Measurements from ENCODE around the gene PROCA1. TPM values are rescaled to one million over a fixed set of nuclear protein-coding genes. Genes with fewer than 3 reads are reported as not detected.

The PROCA1 gene
- total RNA-seq, 1 experiment from 2014 or later = 4.9 TPM

DNA sequence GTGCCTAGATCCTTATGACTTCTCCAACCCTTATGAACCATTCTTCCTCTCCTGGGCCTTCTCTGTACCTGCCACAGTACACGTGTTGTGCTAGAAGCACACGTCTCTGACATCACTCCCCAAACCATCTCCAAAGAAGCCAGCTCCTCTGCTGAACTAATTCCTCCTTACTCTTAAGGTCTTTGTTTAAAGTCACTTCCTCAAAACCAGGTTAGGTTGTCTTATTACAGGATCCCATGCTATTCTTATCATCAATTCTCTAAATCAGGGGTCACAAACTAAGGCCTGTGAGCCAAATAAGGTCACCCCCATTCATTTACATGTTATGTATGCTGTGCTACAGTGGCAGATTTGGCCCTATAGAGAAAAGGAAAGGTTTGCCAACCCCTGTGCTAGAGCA is 45.7 kb downstream of the PROCA1 start:
- no peak overlapping the region for H3K27ac ChIP-seq (ENCODE audit: low read length)
- in situ Hi-C loops (cut with HindIII; ENCODE audit: low pct_unique_long_range_greater_than_20kb, low sequenced_read_pairs) = no loop called here
- POLR2A ChIA-PET = no interaction called here
- no peak overlapping the region for H3K4me3 ChIP-seq (ENCODE audit: low read depth in 2 of 2, low read length in 2 of 2)
- ATAC-seq = no peak
- intact Hi-C loops (cut with micrococcal nuclease; ENCODE audit: unreplicated experiment) = no loop called here
- H3K36me3 ChIP-seq (ENCODE audit: control insufficient read depth, insufficient read depth, low read length) = peaks cover 9% of the 10 kb centered on the region
- CTCF ChIA-PET = no interaction called here
- H3K4me1 ChIP-seq (ENCODE audit: control insufficient read depth, insufficient read depth, low read length) = peaks cover 10% of the 10 kb centered on the region
- no TSS peak for BruUV-seq (replicated peaks)
- no peak for DNase-seq (ENCODE audit: low read depth, low spot score)
- TF ChIP-seq TCF7L2 (IDR thresholded peaks at IDR 0.05; ENCODE audit: low read depth, low read length) = no peak
- TF ChIP-seq, protein P1, sequence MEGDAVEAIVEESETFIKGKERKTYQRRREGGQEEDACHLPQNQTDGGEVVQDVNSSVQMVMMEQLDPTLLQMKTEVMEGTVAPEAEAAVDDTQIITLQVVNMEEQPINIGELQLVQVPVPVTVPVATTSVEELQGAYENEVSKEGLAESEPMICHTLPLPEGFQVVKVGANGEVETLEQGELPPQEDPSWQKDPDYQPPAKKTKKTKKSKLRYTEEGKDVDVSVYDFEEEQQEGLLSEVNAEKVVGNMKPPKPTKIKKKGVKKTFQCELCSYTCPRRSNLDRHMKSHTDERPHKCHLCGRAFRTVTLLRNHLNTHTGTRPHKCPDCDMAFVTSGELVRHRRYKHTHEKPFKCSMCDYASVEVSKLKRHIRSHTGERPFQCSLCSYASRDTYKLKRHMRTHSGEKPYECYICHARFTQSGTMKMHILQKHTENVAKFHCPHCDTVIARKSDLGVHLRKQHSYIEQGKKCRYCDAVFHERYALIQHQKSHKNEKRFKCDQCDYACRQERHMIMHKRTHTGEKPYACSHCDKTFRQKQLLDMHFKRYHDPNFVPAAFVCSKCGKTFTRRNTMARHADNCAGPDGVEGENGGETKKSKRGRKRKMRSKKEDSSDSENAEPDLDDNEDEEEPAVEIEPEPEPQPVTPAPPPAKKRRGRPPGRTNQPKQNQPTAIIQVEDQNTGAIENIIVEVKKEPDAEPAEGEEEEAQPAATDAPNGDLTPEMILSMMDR (IDR thresholded peaks at IDR 0.05) = no peak
- H3K9me3 ChIP-seq (ENCODE audit: control insufficient read depth, insufficient read depth, low read depth, low read length) = no peaks in the 10 kb centered on the region
- no peaks in the 10 kb centered on the region for H3K27me3 ChIP-seq (ENCODE audit: control insufficient read depth, insufficient read depth, low read length)

DNA sequence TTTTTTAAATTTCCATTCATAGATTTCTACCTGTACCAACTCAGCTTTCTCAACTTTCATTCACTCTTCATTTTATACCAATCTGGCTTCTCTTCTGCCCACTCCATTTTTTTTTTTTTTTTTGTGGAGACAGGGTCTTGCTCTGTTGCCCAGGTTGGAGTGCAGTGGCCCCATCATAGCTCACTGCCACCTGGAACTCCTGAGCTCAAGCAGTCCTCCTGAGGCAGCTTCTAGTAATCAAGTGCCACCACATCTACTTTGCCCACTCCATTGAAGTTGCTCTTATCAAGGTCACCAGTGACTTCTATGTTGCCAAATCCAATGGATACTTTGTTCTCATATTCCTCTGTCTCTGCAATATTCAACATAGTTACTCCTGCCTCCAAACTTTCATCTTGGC is 48.0 kb downstream of the PROCA1 start:
- BruUV-seq (replicated peaks) = no TSS peak
- ChIA-PET CTCF (no interaction called here), POLR2A (no interaction called here)
- in situ Hi-C loops (cut with HindIII; ENCODE audit: low pct_unique_long_range_greater_than_20kb, low sequenced_read_pairs) (no loop called here), intact Hi-C loops (cut with micrococcal nuclease; ENCODE audit: unreplicated experiment) (no loop called here)
- DNase-seq (ENCODE audit: low read depth, low spot score) (no peak), ATAC-seq (no peak)
- Histone ChIP-seq H3K4me3 (ENCODE audit: low read depth in 2 of 2, low read length in 2 of 2) (no peak overlapping the region; a peak in 2 of 4 replicates), H3K9me3 (ENCODE audit: control insufficient read depth, insufficient read depth, low read depth, low read length) (no peaks in the 10 kb centered on the region), H3K27me3 (ENCODE audit: control insufficient read depth, insufficient read depth, low read length) (no peaks in the 10 kb centered on the region), H3K4me1 (ENCODE audit: control insufficient read depth, insufficient read depth, low read length) (peaks cover 18% of the 10 kb centered on the region), H3K27ac (ENCODE audit: low read length) (no peak overlapping the region; the same call in 1 of the 2 replicates), H3K36me3 (ENCODE audit: control insufficient read depth, insufficient read depth, low read length) (peaks cover 5% of the 10 kb centered on the region; the same call in 1 of the 2 replicates)
- TF ChIP-seq, protein P1 (IDR thresholded peaks at IDR 0.05) = no peak
- TF ChIP-seq, protein P2, sequence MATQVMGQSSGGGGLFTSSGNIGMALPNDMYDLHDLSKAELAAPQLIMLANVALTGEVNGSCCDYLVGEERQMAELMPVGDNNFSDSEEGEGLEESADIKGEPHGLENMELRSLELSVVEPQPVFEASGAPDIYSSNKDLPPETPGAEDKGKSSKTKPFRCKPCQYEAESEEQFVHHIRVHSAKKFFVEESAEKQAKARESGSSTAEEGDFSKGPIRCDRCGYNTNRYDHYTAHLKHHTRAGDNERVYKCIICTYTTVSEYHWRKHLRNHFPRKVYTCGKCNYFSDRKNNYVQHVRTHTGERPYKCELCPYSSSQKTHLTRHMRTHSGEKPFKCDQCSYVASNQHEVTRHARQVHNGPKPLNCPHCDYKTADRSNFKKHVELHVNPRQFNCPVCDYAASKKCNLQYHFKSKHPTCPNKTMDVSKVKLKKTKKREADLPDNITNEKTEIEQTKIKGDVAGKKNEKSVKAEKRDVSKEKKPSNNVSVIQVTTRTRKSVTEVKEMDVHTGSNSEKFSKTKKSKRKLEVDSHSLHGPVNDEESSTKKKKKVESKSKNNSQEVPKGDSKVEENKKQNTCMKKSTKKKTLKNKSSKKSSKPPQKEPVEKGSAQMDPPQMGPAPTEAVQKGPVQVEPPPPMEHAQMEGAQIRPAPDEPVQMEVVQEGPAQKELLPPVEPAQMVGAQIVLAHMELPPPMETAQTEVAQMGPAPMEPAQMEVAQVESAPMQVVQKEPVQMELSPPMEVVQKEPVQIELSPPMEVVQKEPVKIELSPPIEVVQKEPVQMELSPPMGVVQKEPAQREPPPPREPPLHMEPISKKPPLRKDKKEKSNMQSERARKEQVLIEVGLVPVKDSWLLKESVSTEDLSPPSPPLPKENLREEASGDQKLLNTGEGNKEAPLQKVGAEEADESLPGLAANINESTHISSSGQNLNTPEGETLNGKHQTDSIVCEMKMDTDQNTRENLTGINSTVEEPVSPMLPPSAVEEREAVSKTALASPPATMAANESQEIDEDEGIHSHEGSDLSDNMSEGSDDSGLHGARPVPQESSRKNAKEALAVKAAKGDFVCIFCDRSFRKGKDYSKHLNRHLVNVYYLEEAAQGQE (IDR thresholded peaks at IDR 0.05; ENCODE audit: insufficient read depth in 1 of 2, low read depth in 2 of 2, low read length in 1 of 2) = no peak

DNA sequence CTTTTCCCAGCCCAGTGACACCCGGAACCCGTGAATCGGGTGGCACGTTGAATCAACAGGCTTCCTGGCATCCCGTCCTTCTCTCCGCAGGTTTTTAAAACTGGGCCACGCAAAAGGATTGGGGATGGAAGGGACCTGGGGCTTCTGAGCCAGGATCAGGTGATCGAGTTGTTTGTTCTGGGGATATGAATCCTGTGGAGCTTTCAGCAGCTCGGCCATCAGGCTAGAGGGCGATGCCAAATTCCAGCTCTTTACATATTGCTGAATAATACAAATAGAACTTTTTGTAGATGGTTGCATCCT is 49.2 kb downstream of the PROCA1 start:
- TF ChIP-seq TCF7L2 (IDR thresholded peaks at IDR 0.05; ENCODE audit: low read depth, low read length) (no peak), POLR2AphosphoS5 (IDR thresholded peaks at IDR 0.05; ENCODE audit: low read depth, low read length) (no peak)
- CTCF ChIA-PET = no interaction called here

More for the DNA sequence above, 49.2 kb downstream of the PROCA1 start:
- in situ Hi-C loops (cut with HindIII; ENCODE audit: low pct_unique_long_range_greater_than_20kb, low sequenced_read_pairs) = no loop called here
- Histone ChIP-seq H3K27ac (ENCODE audit: low read length) (peak overlapping the region; percentile 97), H3K4me3 (ENCODE audit: low read depth in 2 of 2, low read length in 2 of 2) (peak overlapping the region; percentile 90 to 95), H3K9me3 (ENCODE audit: control insufficient read depth, insufficient read depth, low read depth, low read length) (no peaks in the 10 kb centered on the region), H3K27me3 (ENCODE audit: control insufficient read depth, insufficient read depth, low read length) (no peaks in the 10 kb centered on the region), H3K36me3 (ENCODE audit: control insufficient read depth, insufficient read depth, low read length) (peaks cover 5% of the 10 kb centered on the region; the same call in 1 of the 2 replicates), H3K4me1 (ENCODE audit: control insufficient read depth, insufficient read depth, low read length) (peaks cover 18% of the 10 kb centered on the region)
- POLR2A ChIA-PET = interaction anchor here (0.6 kb wide), 1 partner anchor 24 kb away, joined by 4 read pairs; no protein-coding TSS in a partner anchor
- no peak; the same call in 1 of the 2 replicates for ATAC-seq
- BruUV-seq (replicated peaks) = TSS peak; percentile 82
- intact Hi-C loops (cut with micrococcal nuclease; ENCODE audit: unreplicated experiment) = no loop called here
- no peak for DNase-seq (ENCODE audit: low read depth, low spot score)
